Ishikawa (cell line): ENCODE data around the gene BMPER.

Experiments
- CEBPB ChIP-seq: IDR thresholded peaks from 2 replicates; pipeline ENCODE4 v1.6.1; 2012
- CREB1 ChIP-seq: IDR thresholded peaks from 2 replicates; pipeline ENCODE4 v1.6.1; 2012; ENCODE audit warnings: low read depth
- EGR1 ChIP-seq: IDR thresholded peaks from 2 replicates; pipeline ENCODE4 v1.6.1; 2012
- EP300 ChIP-seq: IDR thresholded peaks from 2 replicates; pipeline ENCODE4 v1.6.1; 2012; ENCODE audit warnings: borderline replicate concordance
- FOXM1 ChIP-seq: IDR thresholded peaks from 2 replicates; pipeline ENCODE4 v1.6.1; 2012; ENCODE audit warnings: low read depth, borderline replicate concordance
- NFIC ChIP-seq: IDR thresholded peaks from 2 replicates; pipeline ENCODE4 v1.6.1; 2012
- RAD21 ChIP-seq: IDR thresholded peaks from 2 replicates; pipeline ENCODE4 v1.6.1; 2012; ENCODE audit warnings: low read depth
- TAF1 ChIP-seq: IDR thresholded peaks from 2 replicates; pipeline ENCODE4 v1.6.1; 2012; ENCODE audit warnings: low read depth, mild to moderate bottlenecking
- TCF12 ChIP-seq: IDR thresholded peaks from 2 replicates; pipeline ENCODE4 v1.6.1; 2012; ENCODE audit warnings: low read depth
- TEAD4 ChIP-seq: IDR thresholded peaks from 2 replicates; pipeline ENCODE4 v1.6.1; 2012
- YY1 ChIP-seq: IDR thresholded peaks from 2 replicates; pipeline ENCODE4 v1.6.1; 2012; ENCODE audit warnings: low read depth
- ZBTB7A ChIP-seq: IDR thresholded peaks from 2 replicates; pipeline ENCODE4 v1.6.1; 2012; ENCODE audit warnings: low read depth
- TF ChIP-seq, protein P1 (sequence below): IDR thresholded peaks from 2 replicates; pipeline ENCODE4 v1.6.1; 2012
- TF ChIP-seq, protein P2 (sequence below): IDR thresholded peaks from 2 replicates; pipeline ENCODE4 v1.6.1; 2012; ENCODE audit warnings: low read depth, mild to moderate bottlenecking
- TF ChIP-seq, protein P3 (sequence below): IDR thresholded peaks from 2 replicates; pipeline ENCODE4 v1.6.1; 2012

BMPER gene

DNA sequence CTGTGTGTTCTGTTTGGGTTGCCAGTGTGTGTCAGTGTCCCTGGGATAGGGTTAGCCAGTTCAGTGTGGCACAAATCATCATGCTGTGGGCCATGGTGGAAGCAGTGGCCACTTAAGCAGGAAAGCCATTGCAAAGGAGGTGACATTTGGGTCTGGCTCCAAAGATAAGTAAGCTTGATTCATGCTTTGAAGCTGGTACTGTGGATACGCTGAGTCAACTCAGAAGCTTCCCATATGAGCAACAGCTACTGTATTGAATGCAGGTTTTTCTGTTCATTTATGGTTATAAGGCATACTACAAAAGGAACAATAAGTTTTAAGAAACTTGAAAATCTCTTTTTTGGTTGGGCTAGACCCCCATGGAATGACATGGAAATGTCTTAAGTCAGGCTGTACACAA lies 143.1 kb downstream of the BMPER start:
- TF ChIP-seq, protein P1, sequence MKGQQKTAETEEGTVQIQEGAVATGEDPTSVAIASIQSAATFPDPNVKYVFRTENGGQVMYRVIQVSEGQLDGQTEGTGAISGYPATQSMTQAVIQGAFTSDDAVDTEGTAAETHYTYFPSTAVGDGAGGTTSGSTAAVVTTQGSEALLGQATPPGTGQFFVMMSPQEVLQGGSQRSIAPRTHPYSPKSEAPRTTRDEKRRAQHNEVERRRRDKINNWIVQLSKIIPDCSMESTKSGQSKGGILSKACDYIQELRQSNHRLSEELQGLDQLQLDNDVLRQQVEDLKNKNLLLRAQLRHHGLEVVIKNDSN: no peak
- TF ChIP-seq ZBTB7A (no peak), CEBPB (no peak), FOXM1 (no peak), CREB1 (no peak), TEAD4 (no peak), RAD21 (no peak), EGR1 (no peak), NFIC (no peak), YY1 (no peak), EP300 (no peak), TAF1 (no peak)
- TF ChIP-seq, protein P2, sequence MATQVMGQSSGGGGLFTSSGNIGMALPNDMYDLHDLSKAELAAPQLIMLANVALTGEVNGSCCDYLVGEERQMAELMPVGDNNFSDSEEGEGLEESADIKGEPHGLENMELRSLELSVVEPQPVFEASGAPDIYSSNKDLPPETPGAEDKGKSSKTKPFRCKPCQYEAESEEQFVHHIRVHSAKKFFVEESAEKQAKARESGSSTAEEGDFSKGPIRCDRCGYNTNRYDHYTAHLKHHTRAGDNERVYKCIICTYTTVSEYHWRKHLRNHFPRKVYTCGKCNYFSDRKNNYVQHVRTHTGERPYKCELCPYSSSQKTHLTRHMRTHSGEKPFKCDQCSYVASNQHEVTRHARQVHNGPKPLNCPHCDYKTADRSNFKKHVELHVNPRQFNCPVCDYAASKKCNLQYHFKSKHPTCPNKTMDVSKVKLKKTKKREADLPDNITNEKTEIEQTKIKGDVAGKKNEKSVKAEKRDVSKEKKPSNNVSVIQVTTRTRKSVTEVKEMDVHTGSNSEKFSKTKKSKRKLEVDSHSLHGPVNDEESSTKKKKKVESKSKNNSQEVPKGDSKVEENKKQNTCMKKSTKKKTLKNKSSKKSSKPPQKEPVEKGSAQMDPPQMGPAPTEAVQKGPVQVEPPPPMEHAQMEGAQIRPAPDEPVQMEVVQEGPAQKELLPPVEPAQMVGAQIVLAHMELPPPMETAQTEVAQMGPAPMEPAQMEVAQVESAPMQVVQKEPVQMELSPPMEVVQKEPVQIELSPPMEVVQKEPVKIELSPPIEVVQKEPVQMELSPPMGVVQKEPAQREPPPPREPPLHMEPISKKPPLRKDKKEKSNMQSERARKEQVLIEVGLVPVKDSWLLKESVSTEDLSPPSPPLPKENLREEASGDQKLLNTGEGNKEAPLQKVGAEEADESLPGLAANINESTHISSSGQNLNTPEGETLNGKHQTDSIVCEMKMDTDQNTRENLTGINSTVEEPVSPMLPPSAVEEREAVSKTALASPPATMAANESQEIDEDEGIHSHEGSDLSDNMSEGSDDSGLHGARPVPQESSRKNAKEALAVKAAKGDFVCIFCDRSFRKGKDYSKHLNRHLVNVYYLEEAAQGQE: no peak
- TF ChIP-seq, protein P3, sequence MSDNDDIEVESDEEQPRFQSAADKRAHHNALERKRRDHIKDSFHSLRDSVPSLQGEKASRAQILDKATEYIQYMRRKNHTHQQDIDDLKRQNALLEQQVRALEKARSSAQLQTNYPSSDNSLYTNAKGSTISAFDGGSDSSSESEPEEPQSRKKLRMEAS: no peak

DNA sequence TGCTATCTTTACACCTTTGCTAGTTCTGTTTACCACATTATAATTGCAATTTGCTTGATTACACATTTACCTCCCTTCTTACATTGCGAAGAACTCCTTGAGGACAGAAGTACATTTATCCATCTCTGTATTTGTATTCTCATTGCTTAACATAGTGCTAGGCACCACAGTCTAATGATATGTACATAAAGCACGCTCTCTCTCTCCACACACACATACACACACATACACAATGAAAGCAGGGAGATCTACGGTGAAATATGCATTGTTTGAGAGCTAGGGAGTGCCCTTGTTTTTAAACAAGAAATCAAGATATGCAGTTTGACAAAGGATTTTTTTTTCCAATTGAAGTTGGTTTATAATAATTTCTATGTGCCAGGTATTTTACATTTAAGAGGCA lies 148.7 kb downstream of the BMPER start:
- TF ChIP-seq FOXM1: no peak
- TF ChIP-seq TAF1: no peak
- TF ChIP-seq EP300: no peak
- TF ChIP-seq NFIC: no peak
- TF ChIP-seq CREB1: no peak
- no peak for TF ChIP-seq CEBPB
- TF ChIP-seq, protein P1: no peak
- no peak for TF ChIP-seq EGR1
- TF ChIP-seq, protein P2: no peak
- TF ChIP-seq RAD21: no peak
- TF ChIP-seq ZBTB7A: no peak
- TF ChIP-seq YY1: no peak
- TF ChIP-seq TCF12: no peak
- TF ChIP-seq, protein P3: no peak
- TF ChIP-seq TEAD4: no peak

DNA sequence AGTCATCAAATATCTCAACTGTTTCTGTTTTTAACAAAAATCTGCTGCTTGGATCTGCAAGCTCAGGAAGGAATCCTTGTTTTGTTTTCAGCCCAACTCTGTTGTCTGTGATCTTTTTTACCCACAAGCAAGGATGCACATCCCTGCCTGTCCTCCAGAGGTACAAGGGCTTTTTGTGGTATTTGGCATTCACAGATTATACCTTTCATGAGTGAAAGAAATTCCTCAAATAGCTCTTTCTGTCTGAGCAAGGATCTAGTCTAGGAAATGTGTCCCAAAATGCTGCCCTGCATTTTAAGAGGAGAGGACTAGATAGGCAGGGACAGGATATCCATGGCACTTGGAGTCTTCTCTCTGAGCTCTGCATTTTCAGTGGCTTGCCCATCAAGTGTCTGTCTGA lies 151.8 kb downstream of the BMPER start:
- TF ChIP-seq FOXM1: no peak
- no peak for TF ChIP-seq TAF1
- TF ChIP-seq, protein P2: no peak
- TF ChIP-seq, protein P3: no peak
- TF ChIP-seq YY1: no peak
- TF ChIP-seq EGR1: no peak
- no peak for TF ChIP-seq CREB1
- TF ChIP-seq, protein P1: no peak
- no peak for TF ChIP-seq ZBTB7A
- no peak for TF ChIP-seq RAD21
- no peak for TF ChIP-seq EP300
- no peak for TF ChIP-seq CEBPB

DNA sequence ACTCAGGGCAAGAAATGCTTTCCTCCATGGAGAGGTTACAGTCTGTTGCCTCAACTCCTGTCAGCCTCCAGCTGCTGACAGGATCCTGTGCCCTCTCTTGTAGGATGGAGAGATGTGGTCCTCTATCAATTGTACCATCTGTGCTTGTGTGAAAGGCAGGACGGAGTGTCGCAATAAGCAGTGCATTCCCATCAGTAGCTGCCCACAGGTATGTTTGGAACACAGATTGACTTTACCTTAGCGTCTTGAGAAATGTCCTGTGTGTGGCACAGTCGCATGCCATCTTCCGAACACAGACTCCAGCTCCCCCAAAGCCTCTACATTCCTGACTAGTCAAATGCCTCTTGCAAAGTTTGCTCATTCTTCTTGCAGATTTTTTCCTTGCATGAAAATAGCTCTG lies 152.6 kb downstream of the BMPER start:
- no peak for TF ChIP-seq YY1

DNA sequence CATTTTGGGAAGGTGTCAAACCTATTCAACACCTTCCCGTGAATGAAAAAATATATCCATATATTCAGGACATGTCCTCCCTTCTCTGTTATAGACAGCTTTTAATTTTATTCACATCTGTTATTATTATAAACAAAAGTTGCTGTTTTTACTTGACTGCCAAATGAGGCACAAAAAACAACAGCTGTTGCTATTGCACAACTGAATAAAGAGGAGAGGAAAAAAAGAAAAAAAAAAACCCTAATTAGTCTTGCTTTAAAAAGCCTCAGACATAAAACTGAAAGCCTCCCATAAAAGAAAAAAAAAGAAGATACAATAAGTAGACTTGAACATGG lies 153.4 kb downstream of the BMPER start:
- no peak for TF ChIP-seq TEAD4
- TF ChIP-seq CREB1: no peak
- TF ChIP-seq, protein P3: no peak
- TF ChIP-seq, protein P1: no peak
- no peak for TF ChIP-seq FOXM1
- no peak for TF ChIP-seq TAF1
- TF ChIP-seq RAD21: no peak
- TF ChIP-seq EGR1: no peak
